G401 (cell line): ENCODE results near the gene OCSTAMP. TPM values are rescaled to one million over a fixed set of nuclear protein-coding genes. Genes with fewer than 3 reads are reported as not detected.

Experiments
- DNase-seq: peaks from one replicate; pipeline ENCODE4 v3.0.0-alpha.2; 2015; ENCODE audit warnings: low spot score
- in situ Hi-C: cut with HindIII; loops from 2 replicates; pipeline ENCODE4 v1.10.0; 2016; ENCODE audit warnings: low sequenced_read_pairs, mixed read lengths
- total RNA-seq: library from RNA; depleted of rRNA; stranded (reverse); fragments of >200 nt; shearing (Covaris generic); gene quantifications from 2 replicates; pipeline ENCODE4 v1.2.3, GENCODE V29; 2014; rRNA removed

OCSTAMP gene
- total RNA-seq, 1 experiment from 2014 or later, result not detected

GRCh38 chr20:46523696-46524328 is 26.6 kb downstream of the OCSTAMP start:
- in situ Hi-C loops, result no loop called here
- DNase-seq, result no peak

GRCh38 chr20:46523108-46523507 is 27.3 kb downstream of the OCSTAMP start:
- in situ Hi-C loops, result no loop called here
- DNase-seq, result no peak

GRCh38 chr20:46520976-46521579 is 29.4 kb downstream of the OCSTAMP start:
- DNase-seq, result peak; percentile 77
- in situ Hi-C loops, result no loop called here

GRCh38 chr20:46520540-46520939 is 29.9 kb downstream of the OCSTAMP start:
- DNase-seq, result no peak
- in situ Hi-C loops, result no loop called here

GRCh38 chr20:46519471-46520068 is 30.9 kb downstream of the OCSTAMP start:
- in situ Hi-C loops, result no loop called here
- DNase-seq, result no peak

GRCh38 chr20:46512943-46513844 is 37.3 kb downstream of the OCSTAMP start, which contains the start of gene ZNF334:
TSS of gene ZNF334 (minus strand) at chr20:46513559. CDS start at chr20:46512102, 1,457 bp downstream.
- in situ Hi-C loops, result no loop called here
- DNase-seq, result peak; percentile 88

- DNase-seq, result no peak
- in situ Hi-C loops, result no loop called here
Observed at GRCh38 chr20:46509523-46509922, 40.9 kb downstream of the OCSTAMP start.

- in situ Hi-C loops, result no loop called here
Observed at GRCh38 chr20:46507760-46508407, 42.6 kb downstream of the OCSTAMP start.

GRCh38 chr20:46505506-46505905 is 44.9 kb downstream of the OCSTAMP start:
- in situ Hi-C loops, result no loop called here

More at GRCh38 chr20:46507760-46508407, 42.6 kb downstream of the OCSTAMP start:
- DNase-seq, result no peak

GRCh38 chr20:46501961-46502360 is 48.5 kb downstream of the OCSTAMP start:
- in situ Hi-C loops, result no loop called here
- DNase-seq, result no peak

More at GRCh38 chr20:46505506-46505905, 44.9 kb downstream of the OCSTAMP start:
- no peak for DNase-seq

GRCh38 chr20:46501337-46501942 is 49.0 kb downstream of the OCSTAMP start:
- DNase-seq, result no peak
- in situ Hi-C loops, result no loop called here

GRCh38 chr20:46494077-46494476 is 56.4 kb downstream of the OCSTAMP start:
- in situ Hi-C loops, result no loop called here
- no peak for DNase-seq

GRCh38 chr20:46491354-46491753 is 59.1 kb downstream of the OCSTAMP start:
- in situ Hi-C loops, result no loop called here
- DNase-seq, result no peak

Other genes starting within 250 kb of the OCSTAMP start
- gene CDH22, start 242.2 kb downstream of the OCSTAMP start, total RNA-seq, result not detected in 2 replicates
- gene ELMO2, start 144.0 kb downstream of the OCSTAMP start, total RNA-seq, result 18.7 and 45.5 TPM in 2 replicates
- gene ZNF334, start 37.1 kb downstream of the OCSTAMP start, total RNA-seq, result not detected in 2 replicates
- not detected in 2 replicates for gene SLC13A3, start 100.8 kb upstream of the OCSTAMP start, total RNA-seq
- 24.4 and 25.2 TPM in 2 replicates for gene TP53RK, start 138.8 kb upstream of the OCSTAMP start, total RNA-seq
- gene SLC2A10, start 159.0 kb upstream of the OCSTAMP start, total RNA-seq, result 2.4 and 3.4 TPM in 2 replicates